Breast epithelium (tissue), 3 donors: Measurements from ENCODE around the gene PON1.

Source experiments
- POLR2A ChIP-seq: fragments of 450-650 bp; IDR thresholded peaks from one replicate; pipeline ENCODE4 v1.6.1; 2016; ENCODE audit warnings: antibody characterized with exemption, mild to moderate bottlenecking, moderate library complexity
- TF ChIP-seq, protein P1 (sequence below), 3 donors: fragments of 450-650 bp; IDR thresholded peaks; one replicate each; pipeline ENCODE4 v1.5.1; 2016 to 2017; ENCODE audit warnings: antibody characterized with exemption in 3 of 3, mild to moderate bottlenecking in 3 of 3, moderate library complexity in 3 of 3

DNA sequence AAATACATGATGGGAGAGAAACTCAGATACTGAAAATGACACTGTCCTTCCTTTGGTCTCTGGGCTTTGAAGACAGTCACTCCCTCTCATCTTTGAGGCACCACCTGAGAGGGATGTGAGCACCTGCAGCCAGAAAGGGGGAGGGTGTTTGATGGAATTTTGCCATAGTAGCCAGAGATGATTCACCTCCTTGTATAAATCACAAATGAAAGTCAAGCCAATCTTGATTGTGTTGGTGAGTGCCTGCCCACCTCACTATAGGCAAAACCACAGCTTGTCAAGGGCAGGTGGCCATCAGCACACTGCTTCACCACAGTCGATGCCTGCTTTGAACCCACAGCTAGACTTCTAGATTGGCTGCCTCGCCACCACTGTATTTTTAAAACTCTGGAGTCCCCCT lies 48.2 kb downstream of the PON1 start:
- no peak for TF ChIP-seq POLR2A
- TF ChIP-seq, protein P1, sequence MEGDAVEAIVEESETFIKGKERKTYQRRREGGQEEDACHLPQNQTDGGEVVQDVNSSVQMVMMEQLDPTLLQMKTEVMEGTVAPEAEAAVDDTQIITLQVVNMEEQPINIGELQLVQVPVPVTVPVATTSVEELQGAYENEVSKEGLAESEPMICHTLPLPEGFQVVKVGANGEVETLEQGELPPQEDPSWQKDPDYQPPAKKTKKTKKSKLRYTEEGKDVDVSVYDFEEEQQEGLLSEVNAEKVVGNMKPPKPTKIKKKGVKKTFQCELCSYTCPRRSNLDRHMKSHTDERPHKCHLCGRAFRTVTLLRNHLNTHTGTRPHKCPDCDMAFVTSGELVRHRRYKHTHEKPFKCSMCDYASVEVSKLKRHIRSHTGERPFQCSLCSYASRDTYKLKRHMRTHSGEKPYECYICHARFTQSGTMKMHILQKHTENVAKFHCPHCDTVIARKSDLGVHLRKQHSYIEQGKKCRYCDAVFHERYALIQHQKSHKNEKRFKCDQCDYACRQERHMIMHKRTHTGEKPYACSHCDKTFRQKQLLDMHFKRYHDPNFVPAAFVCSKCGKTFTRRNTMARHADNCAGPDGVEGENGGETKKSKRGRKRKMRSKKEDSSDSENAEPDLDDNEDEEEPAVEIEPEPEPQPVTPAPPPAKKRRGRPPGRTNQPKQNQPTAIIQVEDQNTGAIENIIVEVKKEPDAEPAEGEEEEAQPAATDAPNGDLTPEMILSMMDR (IDR thresholded peaks at IDR 0.05): no peak
